NCI-H82 treated with DMSO at 0.1 percent for 48 hours (cell line): ENCODE measurements around the gene SIK3.
"Not testable (repeated sequence)": the region's sequence is repeated elsewhere in the genome, so short reads cannot be mapped to it uniquely, and the experiment has no call there.

ENCODE experiments used
- DNase-seq: peaks from one replicate; lab custom pipeline; 2025; ENCODE audit not compliant: unreplicated experiment; lab: John Stamatoyannopoulos, UW

Gene SIK3

DNA sequence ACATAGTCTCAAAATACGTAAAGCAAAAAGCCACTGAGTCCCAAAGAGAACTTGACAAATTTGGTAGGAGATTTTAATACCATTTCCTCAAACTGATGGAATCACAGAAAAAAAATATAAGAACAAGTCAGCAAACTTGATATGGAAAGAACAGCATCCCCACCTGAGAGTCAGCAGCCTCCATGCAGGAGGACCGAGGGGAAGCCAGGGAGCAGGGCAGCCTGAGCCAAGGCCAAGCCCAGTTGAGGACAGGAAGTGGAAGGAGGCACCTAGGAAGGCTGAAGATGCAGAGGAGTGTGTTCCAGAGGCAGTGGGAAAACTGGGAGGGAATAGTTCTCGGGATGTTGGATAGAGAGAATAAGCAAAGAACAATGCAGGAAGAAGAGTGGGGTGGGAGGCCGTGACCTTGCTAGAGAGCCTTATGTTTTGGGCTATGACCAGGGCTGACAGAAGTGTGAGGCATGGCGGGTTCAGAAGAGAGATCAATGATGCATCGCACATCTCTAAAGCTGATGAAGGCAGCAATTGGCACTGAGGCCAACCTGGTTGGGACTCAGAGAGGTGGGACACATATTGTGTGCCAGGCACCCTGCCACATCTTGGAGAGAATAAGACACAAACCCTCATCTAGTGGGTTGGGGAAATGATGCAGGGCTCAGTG, 290.5 kb downstream of the SIK3 start:
- DNase-seq: no peak

DNA sequence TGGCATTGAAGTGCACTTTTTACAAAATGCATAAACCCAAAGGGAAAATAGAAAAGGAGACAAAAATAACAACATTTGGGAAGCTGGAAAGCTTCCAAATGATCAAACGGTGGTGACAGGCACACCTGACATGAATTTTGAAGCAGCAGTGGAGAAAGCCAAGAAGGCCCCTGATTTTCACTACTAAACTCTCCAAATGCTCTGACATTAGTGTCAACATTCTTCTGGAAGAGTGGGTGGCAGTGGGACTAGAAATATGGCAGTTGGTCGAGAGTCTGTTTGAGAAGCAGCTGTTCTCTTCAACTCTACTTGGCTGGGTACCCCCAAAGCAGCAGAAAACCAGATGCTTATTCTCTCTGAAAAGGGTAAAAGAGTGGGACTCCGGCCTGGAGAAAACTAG, 294.2 kb downstream of the SIK3 start:
- DNase-seq: no peak

DNA sequence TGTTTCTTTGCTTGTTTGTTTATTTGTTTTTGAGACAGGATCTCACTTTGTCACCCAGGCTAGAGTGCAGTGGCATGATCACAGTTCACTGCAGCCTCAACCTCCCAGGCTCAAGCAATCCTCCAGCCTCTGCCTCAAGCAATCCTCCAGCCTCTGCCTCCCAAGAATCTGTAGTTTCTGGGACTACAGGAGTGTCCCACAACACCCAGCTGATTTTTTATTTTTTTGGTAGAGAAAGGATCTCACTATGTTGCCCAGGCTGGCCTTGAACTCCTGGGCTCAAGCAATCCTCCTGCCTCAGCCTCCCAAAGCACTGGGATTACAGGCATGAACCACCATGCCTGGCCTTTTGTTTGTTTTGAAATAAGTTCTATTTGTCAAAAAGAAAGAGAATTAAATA, 296.6 kb downstream of the SIK3 start:
- not testable (repeated sequence) for DNase-seq

DNA sequence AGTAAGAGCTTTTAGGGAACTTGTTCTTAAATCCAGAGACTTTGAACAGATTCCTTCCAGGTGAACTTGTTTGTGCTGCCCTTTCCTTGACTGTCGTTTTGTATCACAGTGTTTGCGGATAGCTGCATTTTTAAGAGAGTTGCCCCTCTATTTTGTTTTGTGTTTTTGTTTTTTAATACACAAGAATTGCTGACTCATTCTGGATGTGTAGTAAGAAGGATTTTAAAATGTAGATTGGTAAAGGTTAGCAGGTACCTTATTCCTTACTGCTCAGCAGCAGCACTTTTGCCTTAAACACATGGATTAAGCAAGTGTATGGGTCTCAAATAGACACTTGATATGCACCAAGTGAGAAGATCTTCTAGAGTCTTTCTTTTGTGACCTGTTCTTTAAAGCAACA, 297.6 kb downstream of the SIK3 start:
- DNase-seq: no peak

DNA sequence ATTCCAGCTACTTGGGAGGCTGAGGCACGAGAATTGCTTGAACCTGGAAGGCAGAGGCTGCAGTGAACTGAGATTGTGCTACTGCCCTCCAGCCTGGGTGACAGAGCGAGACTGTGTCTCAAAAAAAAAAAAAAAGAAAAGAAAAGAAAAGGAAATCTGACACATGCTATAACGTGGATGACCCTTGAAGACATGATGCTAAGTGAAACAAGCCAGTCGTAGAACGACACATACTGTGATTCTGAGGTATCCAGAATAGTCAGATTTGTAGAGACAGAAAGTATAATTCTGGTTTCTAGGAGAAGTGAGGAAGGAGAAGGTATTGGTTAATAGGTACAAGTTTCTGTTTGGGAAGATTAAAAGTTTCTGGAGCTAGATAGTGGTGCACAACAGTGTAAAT, 299.9 kb downstream of the SIK3 start:
- DNase-seq: no peak

DNA sequence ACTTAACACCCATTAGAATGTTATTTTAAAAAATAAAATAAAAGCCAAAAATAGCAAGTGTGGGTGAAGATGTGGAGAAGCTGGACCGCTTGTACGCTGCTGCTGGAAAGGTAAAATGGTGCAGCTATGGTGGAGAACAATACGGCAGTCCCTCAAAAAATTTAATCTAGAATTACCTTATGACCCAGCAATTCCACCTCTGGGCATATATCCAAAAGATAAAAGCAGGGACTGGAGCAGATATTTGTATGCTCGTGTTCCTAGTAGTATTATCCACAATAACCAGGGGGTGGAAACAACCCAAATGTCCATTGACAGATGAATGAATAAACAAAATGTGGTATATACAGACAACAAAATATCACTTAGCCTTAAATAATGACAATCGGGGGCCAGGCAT, 300.4 kb downstream of the SIK3 start:
- DNase-seq: no peak

DNA sequence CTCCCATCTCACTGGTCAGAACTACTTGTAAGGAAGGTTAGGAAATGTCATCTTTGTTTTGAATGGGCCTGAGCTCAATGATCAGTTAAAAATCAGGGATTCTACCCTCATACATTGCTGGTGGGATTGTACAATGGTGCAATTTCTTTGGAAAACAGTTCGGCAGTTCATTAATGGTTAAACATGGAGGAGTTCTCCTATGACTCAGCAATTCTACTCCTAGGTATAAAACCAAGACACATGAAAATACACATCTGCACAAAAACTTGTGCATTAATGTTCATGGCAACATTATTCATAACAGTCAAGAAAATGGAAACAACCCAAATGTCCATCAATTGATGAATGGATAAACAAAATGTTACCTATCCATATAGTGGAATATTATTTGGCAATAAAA, 301.7 kb downstream of the SIK3 start:
- no peak for DNase-seq

DNA sequence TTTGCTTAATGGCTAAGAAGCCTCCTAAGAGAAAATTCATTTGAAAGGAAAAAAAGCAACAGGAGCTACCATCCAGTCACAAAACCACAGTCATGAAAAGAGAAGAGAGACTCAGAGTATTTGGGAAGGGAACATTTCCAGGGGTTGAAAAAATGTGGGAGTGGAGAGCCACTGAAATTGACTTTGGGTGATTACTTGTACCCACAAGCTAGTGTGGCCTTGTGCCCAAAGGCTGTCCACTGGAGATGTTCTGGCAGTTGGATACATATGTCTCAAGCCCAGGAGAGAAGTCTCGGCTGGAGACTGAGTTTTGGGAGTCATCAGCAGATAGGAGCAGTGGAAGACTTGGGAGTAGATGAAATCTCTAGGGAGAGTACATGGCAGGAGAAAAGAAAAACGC, 303.4 kb downstream of the SIK3 start:
- DNase-seq: no peak

DNA sequence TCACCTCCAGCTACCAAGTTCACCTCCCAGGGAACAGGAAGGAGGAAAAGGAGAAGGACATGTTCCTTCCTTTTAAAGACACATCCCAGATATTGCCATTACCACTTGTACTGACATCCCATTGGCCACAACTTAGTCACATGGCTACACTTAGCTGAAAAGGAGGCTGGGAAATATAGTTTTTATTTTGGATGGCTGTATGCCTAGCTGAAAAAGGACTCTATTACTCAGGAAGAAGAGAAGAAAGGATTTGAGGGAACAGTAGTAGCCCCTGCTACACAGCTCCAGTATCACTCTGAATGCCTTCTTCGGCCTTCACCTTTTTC, 304.5 kb downstream of the SIK3 start:
- DNase-seq: no peak
